Endothelial cell of umbilical vein (primary cell): ENCODE measurements around the gene ZNF740. TPM values are rescaled to one million over a fixed set of nuclear protein-coding genes. Genes with fewer than 3 reads are reported as not detected.

Source experiments
- Bru-seq: library from RNA; stranded (reverse); fragments of 400-500 nt; gene quantifications from one replicate; lab custom pipeline; 2021; lab: Mats Ljungman, UMichigan
- BruChase-seq, 2 experiments: library from RNA; stranded (reverse); fragments of 400-500 nt; gene quantifications; one replicate each; lab custom pipeline; 2021; lab: Mats Ljungman, UMichigan
- BruUV-seq: library from RNA; stranded (reverse); fragments of 400-500 nt; replicated peaks from 2 replicates; lab custom pipeline; 2021; lab: Mats Ljungman, UMichigan
- CTCF ChIA-PET: fragments of 300-600, 350-600 bp; sonication (Branson Sonifier 250); formaldehyde crosslinking; loops from one replicate; lab custom pipeline; 2021; ENCODE audit warnings: antibody characterized with exemption, inconsistent platforms; lab: Charles Lee
- POLR2A ChIA-PET: fragments of 300-600, 350-600 bp; sonication (Branson Sonifier 250); formaldehyde crosslinking; loops from one replicate; lab custom pipeline; 2021; ENCODE audit warnings: antibody characterized with exemption, inconsistent platforms; lab: Charles Lee
- DNase-seq: peaks from one replicate; pipeline ENCODE4 v3.0.0-alpha.2; 2011; ENCODE audit warnings: low read depth, low spot score
- FAIRE-seq: peaks from 2 replicates; lab custom pipeline; 2011; peaks lifted over from hg19 to GRCh38; lab: Jason Lieb, UNC
- H2AFZ ChIP-seq: 2 replicates; pipeline ENCODE4 v1.6.0; 2012; ENCODE audit warnings: low read depth, low read length, control low read depth, inconsistent platforms
- H3K27ac ChIP-seq: 2 replicates; pipeline ENCODE4 v1.5.1; 2011; ENCODE audit warnings: low read depth, mild to moderate bottlenecking, control low read depth, low read length, moderate library complexity; ENCODE audit not compliant: insufficient read depth
- H3K27me3 ChIP-seq, 2 experiments: 2 replicates each; pipeline versions ENCODE4 v1.6.0 to v1.6.1; 2011; ENCODE audit warnings: low read length in 2 of 2, mixed read lengths in 1 of 2; ENCODE audit not compliant: control insufficient read depth in 2 of 2, insufficient read depth in 2 of 2
- H3K36me3 ChIP-seq, 2 experiments: 2 replicates in 1 of 2; 3 replicates in 1 of 2; pipeline ENCODE4 v1.5.1; 2011; ENCODE audit warnings: low read length in 2 of 2, mild to moderate bottlenecking in 1 of 2, moderate library complexity in 1 of 2; ENCODE audit not compliant: control insufficient read depth in 2 of 2, insufficient read depth in 2 of 2; ENCODE audit errors: extremely low read depth in 1 of 2
- H3K4me1 ChIP-seq: 3 replicates; pipeline ENCODE4 v1.5.1; 2011; ENCODE audit warnings: mild to moderate bottlenecking, low read length; ENCODE audit not compliant: control insufficient read depth, insufficient read depth; ENCODE audit errors: extremely low read depth
- H3K4me2 ChIP-seq: 2 replicates; pipeline ENCODE4 v1.6.1; 2011; ENCODE audit warnings: low read length, control low read depth, mixed read lengths; ENCODE audit not compliant: insufficient read depth
- H3K4me3 ChIP-seq, 3 experiments: fragments of 200-600 bp in 1 of 3; sonication (generic), shearing (Covaris generic) in 1 of 3; replicated peaks in 1 of 3; 2 replicates each; pipeline ENCODE4 v1.5.1; 2011 to 2016; ENCODE audit warnings: control low read depth in 3 of 3, low read length in 3 of 3, mild to moderate bottlenecking in 2 of 3, inconsistent platforms in 1 of 3, low read depth in 1 of 3, moderate library complexity in 1 of 3; ENCODE audit not compliant: insufficient read depth in 1 of 3
- H3K79me2 ChIP-seq: 2 replicates; pipeline ENCODE4 v1.6.0; 2012; ENCODE audit warnings: low read length, inconsistent platforms; ENCODE audit not compliant: control insufficient read depth, insufficient read depth
- H3K9ac ChIP-seq: replicated peaks from 2 replicates; pipeline ENCODE3; 2011; ENCODE audit warnings: low read length, control low read depth; ENCODE audit not compliant: insufficient read depth; ENCODE audit errors: extremely low read depth
- H3K9me1 ChIP-seq: replicated peaks from 3 replicates; pipeline ENCODE4 v1.6.0; 2011; ENCODE audit warnings: mild to moderate bottlenecking, low read length; ENCODE audit not compliant: control insufficient read depth, insufficient read depth; ENCODE audit errors: extremely low read depth
- H3K9me3 ChIP-seq: replicated peaks from 2 replicates; pipeline ENCODE4 v1.5.1; 2012; ENCODE audit warnings: low read length, inconsistent platforms; ENCODE audit not compliant: control insufficient read depth, insufficient read depth
- H4K20me1 ChIP-seq: replicated peaks from 2 replicates; pipeline ENCODE3; 2011; ENCODE audit warnings: mild to moderate bottlenecking, low read length; ENCODE audit not compliant: control insufficient read depth, insufficient read depth; ENCODE audit errors: extremely low read depth
- EZH2 ChIP-seq: IDR thresholded peaks from 2 replicates; pipeline ENCODE4 v1.6.1; 2012; ENCODE audit warnings: borderline replicate concordance, low read depth, mild to moderate bottlenecking, moderate library complexity, low read length, inconsistent platforms; ENCODE audit not compliant: severe bottlenecking
- FOS ChIP-seq: IDR thresholded peaks from 2 replicates; pipeline ENCODE4 v1.6.1; 2011; ENCODE audit warnings: mild to moderate bottlenecking, low read length, moderate library complexity, borderline replicate concordance; ENCODE audit not compliant: insufficient read depth
- GATA2 ChIP-seq: IDR thresholded peaks from 2 replicates; pipeline ENCODE4 v1.7.0; 2011; ENCODE audit warnings: low read depth, mild to moderate bottlenecking, moderate library complexity, mixed read lengths, low read length; ENCODE audit not compliant: insufficient read length, insufficient read depth
- JUN ChIP-seq: IDR thresholded peaks from 2 replicates; pipeline ENCODE4 v1.6.1; 2011; ENCODE audit warnings: borderline replicate concordance, low read depth; ENCODE audit not compliant: insufficient read length, insufficient read depth
- MAX ChIP-seq: IDR thresholded peaks from 2 replicates; pipeline ENCODE4 v1.6.1; 2011; ENCODE audit not compliant: insufficient read depth, insufficient read length
- MYC ChIP-seq: IDR thresholded peaks from one replicate; pipeline ENCODE4 v1.6.1; 2011; ENCODE audit warnings: mild to moderate bottlenecking, low read depth, low read length
- POLR2A ChIP-seq: IDR thresholded peaks from 2 replicates; pipeline ENCODE4 v1.6.1; 2012; ENCODE audit warnings: low read depth, mild to moderate bottlenecking, control low read depth, low read length
- POLR2AphosphoS5 ChIP-seq: IDR thresholded peaks from 2 replicates; pipeline ENCODE4 v1.6.1; 2012; ENCODE audit warnings: low read depth, mild to moderate bottlenecking, control low read depth, low read length, moderate library complexity; ENCODE audit not compliant: insufficient read depth
- dilution Hi-C: fragments of 300-500 bp; cut with MboI; formaldehyde crosslinking; loops from one replicate; pipeline ENCODE4 v1.15.0; 2019; ENCODE audit warnings: low sequenced_read_pairs; ENCODE audit not compliant: extremely low pct_ligation_motif_present
- intact Hi-C: fragments of 100-400 bp; cut with micrococcal nuclease; formaldehyde crosslinking; loops from one replicate; pipeline ENCODE4 v1.10.0; 2022
- long read RNA-seq: library from polyadenylated mRNA; stranded (forward); transcript quantifications from one replicate; pipeline ENCODE4 v2.0.0, GENCODE V29; 2021
- polyA minus RNA-seq, 3 experiments: library from RNA; depleted of rRNA, polyadenylated mRNA; stranded (reverse); fragments of >200 nt; gene quantifications; 1 replicate in 1 of 3; 2 replicates in 2 of 3; pipeline ENCODE4 v1.2.3, GENCODE V29; 2011
- polyA plus RNA-seq, 4 experiments: library from polyadenylated mRNA; depleted of rRNA in 3 of 4; stranded (reverse) in 3 of 4; unstranded in 1 of 4; fragments of >200 nt; gene quantifications; 2 replicates each; pipeline versions ENCODE4 v1.2.1 to v1.2.3, GENCODE V29; 2011 to 2012; ENCODE audit warnings: missing spikeins in 1 of 4
- total RNA-seq: library from RNA; stranded (reverse); gene quantifications from 2 replicates; pipeline ENCODE4 v1.2.3, GENCODE V29; 2021
- TF ChIP-seq, protein P1 (sequence below), 2 donors: IDR thresholded peaks; 1 replicate in 1 of 2; 2 replicates in 1 of 2; pipeline ENCODE4 v1.5.1; 2011; ENCODE audit warnings: low read length in 2 of 2, mild to moderate bottlenecking in 2 of 2, moderate library complexity in 2 of 2, control low read depth in 1 of 2, inconsistent platforms in 1 of 2, low read depth in 1 of 2; ENCODE audit not compliant: insufficient read depth in 1 of 2; ENCODE audit errors: extremely low read depth in 1 of 2

ZNF740 gene, protein sequence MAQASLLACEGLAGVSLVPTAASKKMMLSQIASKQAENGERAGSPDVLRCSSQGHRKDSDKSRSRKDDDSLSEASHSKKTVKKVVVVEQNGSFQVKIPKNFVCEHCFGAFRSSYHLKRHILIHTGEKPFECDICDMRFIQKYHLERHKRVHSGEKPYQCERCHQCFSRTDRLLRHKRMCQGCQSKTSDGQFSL
- total RNA-seq, result 34.9 and 38.1 TPM in 2 replicates
- 7.9 and 10.5 TPM in 2 replicates for polyA plus RNA-seq
- polyA plus RNA-seq (2011; cell fraction: cytosol; rRNA removed), result 6.8 and 8.4 TPM in 2 replicates
- 42.0 and 46.7 TPM in 2 replicates for polyA plus RNA-seq (2011; cell fraction: nucleus; rRNA removed)
- polyA plus RNA-seq (2012), result 10.6 and 12.2 TPM in 2 replicates
- polyA minus RNA-seq, result 27.6 and 28.4 TPM in 2 replicates
- 15.1 TPM for polyA minus RNA-seq (2011; cell fraction: cytosol; rRNA and poly(A)+ RNA removed)
- polyA minus RNA-seq (2011; cell fraction: nucleus; rRNA and poly(A)+ RNA removed), result 43.0 and 55.1 TPM in 2 replicates
- percentile 66 among the genes with signal in this experiment for Bru-seq, nascent RNA
- BruChase-seq, experiment 1, labeled RNA remaining after a 6-hour chase, result percentile 67 among the genes with signal in this experiment
- BruChase-seq, experiment 2, labeled RNA remaining after a 2-hour chase, result percentile 80 among the genes with signal in this experiment
- long read RNA-seq, full-length matches to known transcripts, result 1 of 19 reads
- long read RNA-seq, partial matches to known transcripts, result 1 of 19 reads
- long read RNA-seq, other reads (novel, unspliced or antisense), result 17 of 19 reads

DNA sequence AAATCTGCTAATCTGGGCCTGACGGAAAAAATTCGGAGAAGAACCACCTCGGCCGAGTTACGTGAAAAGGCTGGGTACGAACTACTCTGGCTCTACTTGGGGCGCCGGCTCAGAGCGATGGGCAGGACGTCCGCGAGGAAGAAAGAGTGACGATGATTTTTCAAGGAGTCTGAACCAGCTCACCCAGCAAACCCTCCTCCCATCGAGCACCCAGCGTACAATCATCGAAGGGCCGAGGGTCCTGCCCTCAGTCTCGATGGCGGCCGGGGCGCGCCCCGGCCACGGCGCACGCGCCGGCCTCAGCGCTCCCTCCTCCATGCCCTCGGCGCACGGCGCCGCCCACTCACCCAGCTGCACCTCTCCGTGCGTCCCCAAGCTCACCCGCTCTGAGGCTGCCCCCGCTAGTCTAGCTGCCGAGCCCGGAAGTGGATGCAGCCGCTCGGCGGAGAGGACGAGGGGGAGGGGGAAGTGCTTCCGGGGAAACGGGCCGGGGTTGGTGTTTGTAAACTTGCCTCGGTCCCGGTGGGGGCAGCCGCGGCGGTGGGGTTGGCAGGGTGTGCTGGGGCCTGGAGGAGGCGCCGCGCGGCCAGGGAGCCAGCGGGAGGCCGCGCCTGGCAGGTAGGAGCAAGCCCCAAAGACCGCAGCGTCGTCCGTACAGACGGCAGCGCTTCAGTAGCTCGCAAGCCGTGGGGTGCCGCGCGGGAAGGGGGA lies at the start of gene ZNF740, which contains the start of gene CSAD:
Gene ZNF740 (plus strand): TSS at position 503 of the 711 bp plus-strand sequence. CDS start 1,262 bp downstream, outside the sequence.
Gene CSAD (minus strand): TSS at position 706 of the 711 bp plus-strand sequence. CDS start 7,455 bp downstream, outside the sequence.
- Histone ChIP-seq H3K79me2 (peaks cover 20% of the 10 kb centered on the region), H3K9me3 (no peaks in the 10 kb centered on the region), H3K4me1 (peaks cover 22% of the 10 kb centered on the region), H3K4me2 (peak within 1 kb of the TSS; percentile 74), H3K27me3 (no peaks in the 10 kb centered on the region), H3K9me1 (no peaks in the 10 kb centered on the region), H3K27ac (peak within 1 kb of the TSS; percentile 50), H3K4me3 (peak within 1 kb of the TSS; percentile 60 to 91 (median 73)), H2AFZ (peak within 1 kb of the TSS; percentile 71), H4K20me1 (no peaks in the 10 kb centered on the region), H3K9ac (peak within 1 kb of the TSS; percentile 80), H3K36me3 (peaks cover 5 to 8% of the 10 kb centered on the region in 2 experiments)
- intact Hi-C loops, result loop anchor here (1.0 to 2.0 kb wide), 3 partner anchors 22 to 102 kb away; partner anchors contain the start of gene SPRYD3
- CTCF ChIA-PET, result interaction anchor here (1.0 to 5.6 kb wide), 13 partner anchors 9 to 141 kb away, joined by 3 to 36 read pairs (median 5); partner anchors contain the start of genes AAAS, ESPL1 and SPRYD3
- peak; percentile 96 for DNase-seq
- dilution Hi-C loops, result loop anchor here (10.0 kb wide), 1 partner anchor 46 kb away; no protein-coding TSS in a partner anchor
- peak; percentile 91 for FAIRE-seq
- POLR2A ChIA-PET, result interaction anchor here (0.7 to 1.0 kb wide), 2 partner anchors 9 to 101 kb away, joined by 3 to 4 read pairs; partner anchors contain the start of gene SPRYD3
- BruUV-seq, result no TSS peak
- TF ChIP-seq MAX (peak; percentile 24), FOS (no peak), POLR2A (peak; percentile 87), POLR2AphosphoS5 (peak; percentile 54), GATA2 (no peak), EZH2 (no peak), MYC (no peak), JUN (no peak)
- TF ChIP-seq, protein P1, sequence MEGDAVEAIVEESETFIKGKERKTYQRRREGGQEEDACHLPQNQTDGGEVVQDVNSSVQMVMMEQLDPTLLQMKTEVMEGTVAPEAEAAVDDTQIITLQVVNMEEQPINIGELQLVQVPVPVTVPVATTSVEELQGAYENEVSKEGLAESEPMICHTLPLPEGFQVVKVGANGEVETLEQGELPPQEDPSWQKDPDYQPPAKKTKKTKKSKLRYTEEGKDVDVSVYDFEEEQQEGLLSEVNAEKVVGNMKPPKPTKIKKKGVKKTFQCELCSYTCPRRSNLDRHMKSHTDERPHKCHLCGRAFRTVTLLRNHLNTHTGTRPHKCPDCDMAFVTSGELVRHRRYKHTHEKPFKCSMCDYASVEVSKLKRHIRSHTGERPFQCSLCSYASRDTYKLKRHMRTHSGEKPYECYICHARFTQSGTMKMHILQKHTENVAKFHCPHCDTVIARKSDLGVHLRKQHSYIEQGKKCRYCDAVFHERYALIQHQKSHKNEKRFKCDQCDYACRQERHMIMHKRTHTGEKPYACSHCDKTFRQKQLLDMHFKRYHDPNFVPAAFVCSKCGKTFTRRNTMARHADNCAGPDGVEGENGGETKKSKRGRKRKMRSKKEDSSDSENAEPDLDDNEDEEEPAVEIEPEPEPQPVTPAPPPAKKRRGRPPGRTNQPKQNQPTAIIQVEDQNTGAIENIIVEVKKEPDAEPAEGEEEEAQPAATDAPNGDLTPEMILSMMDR (IDR thresholded peaks at IDR 0.05; ENCODE audit: extremely low read depth in 1 of 2, insufficient read depth in 1 of 2, low read depth in 1 of 2, low read length in 2 of 2), result no peak
